PC-3 (cell line): ENCODE data around the gene TRPM2.

Source experiments
- CTCF ChIP-seq: fragments of 300-600 bp; sonication (generic); conservative IDR thresholded peaks from 2 replicates; pipeline ENCODE4 v1.5.1; 2017; ENCODE audit warnings: antibody characterized with exemption, low read depth, mild to moderate bottlenecking, low read length
- EZH2phosphoT487 ChIP-seq: fragments of 300-600 bp; sonication (generic); IDR thresholded peaks from 2 replicates; pipeline ENCODE4 v1.6.1; 2018; ENCODE audit warnings: mild to moderate bottlenecking, antibody characterized with exemption, low read length, borderline replicate concordance

- TF ChIP-seq CTCF (no peak), EZH2phosphoT487 (no peak)
These were observed 7.9 kb upstream of the TRPM2 start for GRCh38 chr21:44345495-44345894.
